Coronary artery (tissue), 2 donors: Measurements from ENCODE around the gene NPPA.

Experiments
- DNase-seq: peaks from one replicate; pipeline ENCODE4 v3.0.0-alpha.2; 2017; ENCODE audit warnings: low spot score
- H3K27ac ChIP-seq, 2 donors: fragments of 200-600 bp; sonication (generic); one replicate each; pipeline ENCODE4 v1.5.1; 2016 to 2019
- H3K4me3 ChIP-seq: fragments of 200-600 bp; sonication (generic); 2 replicates; pipeline ENCODE4 v1.5.1; 2016; ENCODE audit warnings: mild to moderate bottlenecking, moderate library complexity
- CTCF ChIP-seq: fragments of 200-600 bp; sonication (generic); IDR thresholded peaks from one replicate; pipeline ENCODE4 v1.5.1; 2019; ENCODE audit warnings: antibody characterized with exemption

NPPA gene

GRCh38 chr1:11842154-11843041 is 5.2 kb downstream of the NPPA start:
- Histone ChIP-seq H3K4me3 (no peak overlapping the region), H3K27ac (no peak overlapping the region)
- no peak for DNase-seq
- no peak for TF ChIP-seq CTCF

- TF ChIP-seq CTCF: no peak
- H3K27ac ChIP-seq: no peak overlapping the region
- DNase-seq: no peak
- H3K4me3 ChIP-seq: no peak overlapping the region
Observed at GRCh38 chr1:11841245-11842153, 6.1 kb downstream of the NPPA start.

- no peak overlapping the region for H3K4me3 ChIP-seq
- no peak for DNase-seq
- no peak for TF ChIP-seq CTCF
- H3K27ac ChIP-seq: no peak overlapping the region
Observed at GRCh38 chr1:11839727-11840705, 7.6 kb downstream of the NPPA start.

GRCh38 chr1:11838349-11839272 is 9.0 kb downstream of the NPPA start:
- peak; percentile 78 for DNase-seq
- Histone ChIP-seq H3K27ac (no peak overlapping the region), H3K4me3 (no peak overlapping the region)
- TF ChIP-seq CTCF: peak; percentile 99

- Histone ChIP-seq H3K27ac (no peak overlapping the region), H3K4me3 (no peak overlapping the region)
- no peak for DNase-seq
- no peak for TF ChIP-seq CTCF
Observed at GRCh38 chr1:11837767-11838348, 9.7 kb downstream of the NPPA start.
